Activated CD4-positive, CD25-positive, alpha-beta regulatory T cell treated with anti-CD3 and anti-CD28 coated beads, Interleukin-2, amount 50 U/mL, for 16 hours (primary cell): ENCODE measurements around the gene GATA6.

Source experiments
- DNase-seq: peaks from one replicate; pipeline ENCODE4 v3.0.0-alpha.2; 2020; ENCODE audit warnings: low read depth, low spot score

GATA6 gene

DNA sequence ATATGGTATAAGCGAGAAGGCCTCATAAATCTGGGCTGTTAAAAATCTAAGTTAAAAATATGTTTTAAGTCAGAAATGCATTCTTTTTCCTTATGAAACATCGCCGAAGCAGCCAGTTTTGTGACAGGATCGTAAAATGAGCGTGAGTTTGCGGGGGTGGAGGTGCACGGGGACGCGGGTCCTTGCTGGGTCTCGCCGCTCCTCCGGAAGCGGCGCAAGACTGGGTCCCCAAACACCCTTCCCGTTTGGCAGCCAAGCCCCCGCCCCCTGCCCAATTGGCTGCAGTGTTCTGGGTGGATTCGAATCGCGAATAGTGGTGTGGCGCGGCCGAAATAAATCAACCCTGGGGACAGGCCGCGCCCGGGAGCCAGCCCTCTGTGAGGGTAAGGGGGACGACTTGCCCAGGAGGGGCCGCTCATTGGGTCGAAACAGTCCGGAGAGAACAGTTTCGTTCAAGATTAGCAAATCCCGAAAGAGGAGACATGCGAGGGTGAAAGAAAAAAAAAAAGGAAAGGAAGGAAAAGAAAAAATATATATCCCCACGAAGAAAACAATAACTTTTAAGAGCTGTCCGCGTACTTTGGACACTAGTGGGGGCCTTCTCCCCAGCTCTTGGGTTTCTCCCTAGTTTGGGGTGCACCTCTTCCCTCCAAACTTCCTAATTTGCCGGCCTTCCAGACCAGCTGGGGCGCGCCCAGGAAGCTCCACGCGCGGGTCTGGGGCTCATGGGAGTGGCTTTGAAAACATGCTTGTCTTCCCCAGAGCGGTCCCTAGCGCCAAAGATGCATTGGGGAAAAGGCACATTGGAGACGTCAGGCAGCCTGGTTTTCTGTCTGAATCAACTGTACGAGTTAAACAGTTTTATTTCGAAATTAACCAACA lies 3.1 kb upstream of the GATA6 start:
- DNase-seq, result no peak

DNA sequence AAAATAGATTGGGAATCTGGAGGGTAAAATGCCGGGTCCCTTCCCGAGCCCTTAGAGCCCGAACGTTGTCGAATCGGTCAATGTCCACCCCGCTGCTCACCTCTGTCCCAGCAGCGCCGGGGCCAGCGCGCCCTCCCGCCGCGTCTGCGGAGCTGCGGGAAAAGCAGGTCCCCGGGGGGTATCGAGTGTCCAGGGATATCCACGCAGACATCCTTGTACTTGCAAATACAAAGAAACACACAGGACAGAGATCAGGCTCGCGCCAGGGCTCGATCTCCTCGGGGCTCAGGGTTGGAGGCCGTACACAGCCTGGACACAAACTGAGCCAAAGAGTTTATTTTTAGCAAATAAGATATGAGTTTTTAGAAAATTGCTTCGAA lies 2.3 kb upstream of the GATA6 start:
- DNase-seq, result no peak

DNA sequence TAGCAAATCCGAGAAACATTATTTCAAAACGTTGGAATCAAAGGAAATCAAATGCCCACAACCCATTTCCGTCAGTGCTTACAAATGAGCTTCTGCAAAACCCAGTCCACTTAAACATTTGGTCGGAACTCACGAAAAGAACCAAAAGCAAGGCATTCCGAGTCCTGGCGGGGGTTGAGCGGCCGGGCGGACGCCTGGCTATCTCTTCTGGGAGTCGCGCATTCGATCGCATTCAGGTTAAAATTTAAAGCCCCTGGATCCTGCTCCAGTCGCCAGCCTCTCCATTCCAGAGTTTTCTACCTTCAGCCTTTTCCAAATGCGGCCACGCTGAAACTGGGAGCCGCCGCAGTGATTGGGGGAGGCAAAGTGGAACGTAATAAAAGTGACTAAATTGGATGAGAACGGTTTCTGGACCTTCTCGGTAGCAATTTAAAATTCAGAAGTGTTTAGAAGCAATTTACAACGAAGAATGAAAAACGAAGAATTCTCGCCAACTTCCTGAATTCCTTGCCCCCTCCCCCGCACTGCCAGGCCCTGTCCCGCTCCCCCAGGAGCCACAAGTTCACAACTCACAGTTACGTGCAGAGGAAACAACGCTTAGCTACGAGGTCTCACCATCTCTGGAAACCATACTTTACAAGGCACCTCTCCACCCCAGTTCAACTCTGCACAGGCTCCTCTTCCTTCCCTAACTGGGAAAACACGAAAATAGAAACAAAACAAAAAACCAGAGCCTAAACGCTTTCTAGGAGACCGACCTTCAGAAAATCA lies 1.7 kb upstream of the GATA6 start:
- no peak for DNase-seq

DNA sequence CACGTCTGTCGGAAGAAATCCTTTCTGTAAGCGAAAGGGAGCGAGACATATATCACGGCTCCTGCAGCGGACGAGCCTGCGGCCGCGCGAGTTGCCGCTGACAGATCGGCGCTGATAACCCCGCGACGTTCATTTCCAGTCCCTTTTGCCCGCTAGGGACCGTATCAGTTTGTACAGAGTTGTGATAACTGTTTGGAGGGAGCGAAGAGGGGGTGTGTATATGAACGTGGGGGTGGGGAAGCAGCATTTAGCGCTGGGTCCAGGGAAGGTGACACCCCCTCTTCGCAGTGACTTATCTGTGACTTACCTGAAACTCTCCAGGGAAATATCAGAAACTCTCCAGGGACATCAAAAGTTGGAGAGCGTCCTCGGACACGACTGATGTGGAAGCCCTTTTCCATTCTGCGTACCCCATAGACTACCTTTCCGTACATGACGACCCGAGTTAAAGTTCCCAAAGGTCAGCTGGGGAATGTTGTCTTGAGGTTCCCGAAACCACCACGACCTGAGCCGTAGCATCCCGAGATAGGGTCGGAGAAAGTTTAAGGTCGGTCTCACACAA lies 948 bp upstream of the GATA6 start:
- DNase-seq, result no peak

DNA sequence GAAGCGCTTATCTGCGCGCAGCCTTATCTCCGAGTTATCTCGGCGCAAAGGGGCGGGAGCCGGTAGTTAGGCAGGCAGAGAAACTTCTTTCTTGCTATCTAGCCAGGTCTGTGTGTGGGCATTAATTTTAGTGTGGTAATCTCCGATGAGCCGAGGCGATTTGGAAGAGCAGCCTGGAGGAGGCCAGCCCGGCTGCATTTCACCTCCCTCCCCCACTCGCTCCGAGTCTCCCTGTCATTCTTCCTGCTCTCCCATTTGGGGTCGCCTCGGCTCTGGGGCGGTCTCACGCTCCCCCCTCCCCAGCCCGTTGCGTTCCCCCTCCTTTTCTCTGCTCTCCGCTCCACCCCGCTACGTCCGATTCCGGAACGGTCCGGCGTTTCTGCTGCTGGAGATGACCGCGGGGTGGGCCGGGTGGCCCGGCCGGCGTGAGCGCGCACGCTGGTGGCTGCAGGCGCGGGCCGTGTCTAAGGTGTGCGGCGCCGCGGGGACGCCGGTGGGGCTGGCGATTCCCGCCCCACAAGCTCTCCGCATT lies 566 bp downstream of the GATA6 start:
- no peak for DNase-seq

DNA sequence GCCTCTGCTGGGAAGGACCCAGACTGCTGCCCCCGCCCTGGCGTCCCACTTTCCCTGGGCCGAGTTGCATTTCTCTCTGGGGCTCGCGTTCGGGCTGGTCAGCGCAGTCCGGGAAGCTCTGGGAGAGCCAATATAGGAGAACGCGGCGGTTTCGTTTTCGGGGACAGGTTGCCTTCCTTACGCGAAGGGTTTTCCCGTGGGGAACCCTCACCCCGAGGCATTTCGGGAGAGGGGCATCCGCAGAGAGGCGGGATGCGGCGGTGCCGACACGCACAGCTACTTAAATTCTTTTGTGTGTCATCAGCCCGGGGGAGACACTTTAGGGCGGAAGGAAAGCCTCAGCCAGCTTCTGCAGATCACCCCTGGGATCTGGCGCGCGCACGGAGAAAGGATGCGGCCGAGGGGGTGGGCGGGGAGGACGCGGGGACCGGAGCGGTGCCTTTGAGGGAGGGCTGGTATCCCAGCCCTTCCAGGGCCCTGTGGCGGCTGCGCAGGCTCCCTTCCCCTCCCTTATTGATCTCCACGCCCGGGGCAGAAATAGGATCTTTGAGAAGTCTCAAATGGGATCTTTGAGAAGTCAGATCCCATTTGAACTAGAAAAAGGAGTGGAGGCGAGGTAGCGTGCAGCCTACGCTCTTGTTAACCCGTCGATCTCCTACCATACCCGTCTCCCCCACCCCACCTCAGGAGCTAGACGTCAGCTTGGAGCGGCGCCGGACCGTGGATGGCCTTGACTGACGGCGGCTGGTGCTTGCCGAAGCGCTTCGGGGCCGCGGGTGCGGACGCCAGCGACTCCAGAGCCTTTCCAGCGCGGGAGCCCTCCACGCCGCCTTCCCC lies 1.2 kb downstream of the GATA6 start:
- DNase-seq, result no peak

DNA sequence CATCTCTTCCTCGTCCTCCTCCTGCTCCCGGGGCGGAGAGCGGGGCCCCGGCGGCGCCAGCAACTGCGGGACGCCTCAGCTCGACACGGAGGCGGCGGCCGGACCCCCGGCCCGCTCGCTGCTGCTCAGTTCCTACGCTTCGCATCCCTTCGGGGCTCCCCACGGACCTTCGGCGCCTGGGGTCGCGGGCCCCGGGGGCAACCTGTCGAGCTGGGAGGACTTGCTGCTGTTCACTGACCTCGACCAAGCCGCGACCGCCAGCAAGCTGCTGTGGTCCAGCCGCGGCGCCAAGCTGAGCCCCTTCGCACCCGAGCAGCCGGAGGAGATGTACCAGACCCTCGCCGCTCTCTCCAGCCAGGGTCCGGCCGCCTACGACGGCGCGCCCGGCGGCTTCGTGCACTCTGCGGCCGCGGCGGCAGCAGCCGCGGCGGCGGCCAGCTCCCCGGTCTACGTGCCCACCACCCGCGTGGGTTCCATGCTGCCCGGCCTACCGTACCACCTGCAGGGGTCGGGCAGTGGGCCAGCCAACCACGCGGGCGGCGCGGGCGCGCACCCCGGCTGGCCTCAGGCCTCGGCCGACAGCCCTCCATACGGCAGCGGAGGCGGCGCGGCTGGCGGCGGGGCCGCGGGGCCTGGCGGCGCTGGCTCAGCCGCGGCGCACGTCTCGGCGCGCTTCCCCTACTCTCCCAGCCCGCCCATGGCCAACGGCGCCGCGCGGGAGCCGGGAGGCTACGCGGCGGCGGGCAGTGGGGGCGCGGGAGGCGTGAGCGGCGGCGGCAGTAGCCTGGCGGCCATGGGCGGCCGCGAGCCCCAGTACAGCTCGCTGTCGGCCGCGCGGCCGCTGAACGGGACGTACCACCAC lies 2.1 kb downstream of the GATA6 start:
- DNase-seq, result no peak

DNA sequence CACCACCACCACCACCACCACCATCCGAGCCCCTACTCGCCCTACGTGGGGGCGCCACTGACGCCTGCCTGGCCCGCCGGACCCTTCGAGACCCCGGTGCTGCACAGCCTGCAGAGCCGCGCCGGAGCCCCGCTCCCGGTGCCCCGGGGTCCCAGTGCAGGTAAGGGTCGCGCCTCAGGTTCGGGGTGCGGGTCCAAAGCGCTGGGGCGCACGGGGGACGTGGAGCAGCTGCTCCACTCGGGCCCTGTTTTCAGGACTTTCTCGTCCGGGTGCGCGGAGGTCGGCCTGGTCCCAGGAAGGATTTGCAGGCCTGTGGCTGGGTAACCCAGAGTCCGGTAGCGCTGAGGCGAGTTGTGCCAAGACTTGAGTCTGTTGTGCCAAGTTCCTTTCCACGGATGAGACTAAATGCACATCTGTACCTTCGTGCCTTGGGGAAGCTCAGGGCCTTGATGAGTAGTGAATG lies 2.8 kb downstream of the GATA6 start:
- DNase-seq, result no peak

DNA sequence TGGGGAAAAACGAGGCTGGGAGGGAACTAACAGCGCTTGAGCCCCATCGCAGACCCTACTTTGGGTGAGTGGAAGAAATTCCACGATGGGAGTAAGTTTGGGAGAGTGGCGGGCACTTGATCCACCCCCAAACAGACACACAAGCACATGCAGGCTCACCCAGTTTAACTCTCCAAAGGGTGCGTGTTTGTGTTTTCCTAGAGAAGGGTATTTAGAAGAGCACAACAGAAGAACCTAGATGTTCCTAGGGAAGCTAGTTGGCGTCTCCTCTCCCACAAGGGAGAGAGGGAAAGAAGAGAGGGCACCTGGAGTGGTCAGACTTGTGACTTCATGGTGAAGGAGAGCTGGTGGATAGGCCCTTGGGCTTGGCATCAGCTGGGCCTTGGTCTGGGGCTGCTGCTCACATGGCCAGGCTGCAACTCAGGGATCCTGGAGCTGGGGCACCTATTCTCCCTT lies 3.2 kb downstream of the GATA6 start:
- DNase-seq, result no peak

DNA sequence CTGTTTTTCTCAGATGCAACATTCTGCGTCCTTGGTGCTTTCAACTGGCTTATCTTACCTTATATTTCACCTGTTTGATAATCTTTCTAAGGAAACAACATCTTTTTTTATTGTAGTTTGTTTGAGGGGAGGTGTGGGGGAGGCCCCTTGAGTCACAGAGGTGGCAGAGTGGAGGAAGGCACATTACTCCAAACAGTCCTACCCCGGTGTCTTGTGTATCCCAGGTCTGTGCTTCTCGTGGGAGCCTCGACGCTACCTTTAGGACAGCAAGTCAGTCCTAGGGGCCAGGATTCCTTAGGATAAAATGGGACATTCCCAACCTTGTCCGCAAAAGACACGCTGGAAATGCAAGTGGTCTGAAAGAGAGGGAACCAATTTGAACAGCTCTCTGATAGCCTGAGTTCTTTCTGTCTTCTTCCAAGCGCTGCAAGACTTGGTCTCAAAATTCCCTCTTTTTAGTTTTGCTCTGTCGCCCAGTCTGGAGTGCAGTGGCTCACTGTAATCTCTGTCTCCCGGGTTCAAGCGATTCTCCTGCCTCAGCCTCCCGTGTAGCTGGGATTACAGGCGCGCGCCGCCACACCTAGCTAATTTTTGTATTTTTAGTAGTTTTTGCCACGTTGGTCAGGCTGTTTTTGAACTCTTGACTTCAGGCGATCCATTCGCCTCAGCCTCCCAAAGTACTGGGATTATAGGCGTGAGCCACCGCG lies 4.0 kb downstream of the GATA6 start:
- DNase-seq, result no peak

DNA sequence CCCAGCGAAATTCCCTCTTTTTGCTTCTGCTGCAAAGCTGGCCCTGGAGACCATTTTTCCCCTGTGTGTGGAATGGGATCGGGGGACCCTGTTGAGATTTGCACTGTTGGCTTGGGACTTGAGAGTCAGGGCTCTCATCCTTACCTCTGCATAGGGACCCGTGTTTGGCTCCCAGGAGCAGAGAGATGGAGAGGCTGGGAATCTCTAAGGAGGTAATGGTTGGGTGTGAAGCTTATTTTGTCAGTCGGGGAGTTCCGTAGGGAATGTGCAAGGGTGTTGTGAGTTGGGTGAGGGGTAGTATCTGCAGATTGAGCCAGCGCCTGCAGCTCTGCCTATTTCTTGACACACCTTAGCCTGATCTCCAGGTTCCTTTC lies 4.5 kb downstream of the GATA6 start:
- DNase-seq, result no peak

DNA sequence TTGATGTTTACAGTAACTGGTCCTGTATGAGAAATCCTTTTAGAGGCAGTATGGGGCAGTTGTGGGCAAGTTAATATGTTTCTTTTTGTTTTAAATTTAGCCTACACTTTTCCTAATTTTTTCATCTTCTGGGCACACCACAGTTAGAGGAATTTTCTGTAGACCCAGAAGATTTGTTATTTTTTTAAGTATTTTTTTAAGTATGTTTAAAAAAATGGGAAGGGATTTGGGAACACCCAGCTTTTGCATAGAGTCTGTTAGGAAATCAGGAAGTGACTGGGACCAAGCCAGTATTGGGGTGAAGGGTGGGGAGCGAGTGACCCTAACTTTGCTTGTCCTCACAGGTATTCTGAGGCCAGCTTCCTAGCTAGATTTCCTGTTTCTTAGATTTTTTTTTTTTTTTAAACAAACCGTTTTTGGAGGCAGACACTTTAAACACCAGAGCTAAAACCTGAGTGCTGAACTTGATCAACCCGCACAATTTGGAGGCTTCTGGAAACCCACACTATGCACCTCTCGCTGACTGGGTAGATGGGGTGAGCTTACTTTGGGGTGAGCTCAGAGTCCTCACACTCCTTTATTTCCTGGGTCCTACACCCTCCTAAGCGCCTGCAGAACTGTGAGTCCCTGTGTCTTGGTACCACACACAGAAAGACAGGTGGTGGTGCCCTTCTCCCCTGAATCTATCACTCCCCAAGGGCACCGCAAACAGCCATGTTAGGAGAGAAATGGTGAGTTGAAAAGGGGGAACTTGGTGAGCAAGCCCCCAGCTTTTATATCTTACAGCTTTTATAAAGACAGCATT lies 5.2 kb downstream of the GATA6 start:
- no peak for DNase-seq

DNA sequence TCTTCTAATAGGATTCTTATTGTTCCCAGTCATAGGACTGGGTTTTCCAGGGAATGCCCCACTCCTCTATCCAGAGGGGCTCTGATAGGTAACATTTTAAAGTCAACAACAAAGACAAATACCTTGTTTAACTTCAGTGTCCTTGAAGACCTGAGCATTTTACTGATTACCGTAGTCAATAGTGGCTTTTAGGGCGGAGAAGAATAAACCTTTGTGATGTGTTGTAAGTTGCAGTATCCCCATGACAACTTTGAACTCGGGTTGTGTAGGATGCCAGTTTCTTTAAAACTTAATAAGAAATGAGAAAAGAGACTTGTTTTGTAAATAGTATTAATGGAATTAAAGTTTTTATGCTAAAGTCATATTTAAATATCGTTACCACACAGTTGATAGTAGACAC lies 6.0 kb downstream of the GATA6 start:
- no peak for DNase-seq

DNA sequence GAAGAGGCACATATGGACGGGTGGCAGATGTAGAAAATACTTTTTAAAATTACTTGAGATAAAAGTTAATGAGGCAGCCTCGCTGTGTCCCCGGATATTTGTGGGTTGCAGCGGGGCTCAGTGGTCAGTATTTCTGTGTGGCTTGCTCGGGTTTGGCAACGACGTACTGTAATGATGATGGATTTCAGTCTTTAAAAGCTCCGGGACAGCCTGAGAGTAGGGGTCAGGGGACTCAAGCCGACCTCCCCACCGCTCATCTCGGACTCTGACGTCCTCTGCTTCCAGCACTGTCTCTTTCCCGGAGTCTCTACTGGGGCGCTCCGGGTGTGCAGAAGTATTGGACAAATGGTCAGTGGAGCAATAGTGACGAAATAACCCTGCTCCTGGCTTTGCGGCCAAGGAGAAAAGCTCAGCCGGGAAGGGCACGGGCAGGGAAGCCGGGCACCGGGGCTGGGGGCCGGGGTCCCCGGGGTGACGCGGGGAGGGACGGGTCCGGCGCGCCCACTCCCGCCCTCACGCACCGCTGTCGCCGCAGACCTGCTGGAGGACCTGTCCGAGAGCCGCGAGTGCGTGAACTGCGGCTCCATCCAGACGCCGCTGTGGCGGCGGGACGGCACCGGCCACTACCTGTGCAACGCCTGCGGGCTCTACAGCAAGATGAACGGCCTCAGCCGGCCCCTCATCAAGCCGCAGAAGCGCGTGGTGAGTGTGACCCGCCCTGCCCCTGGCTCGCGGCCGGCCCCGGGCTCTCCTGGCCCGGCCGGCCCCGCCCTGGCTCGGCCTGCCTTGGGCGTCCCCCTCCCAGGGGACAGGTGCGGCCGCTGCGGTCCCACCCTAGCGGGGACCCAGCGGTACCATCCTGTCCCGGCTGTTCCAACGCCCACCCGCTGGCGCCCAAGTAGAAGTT lies 7.3 kb downstream of the GATA6 start:
- DNase-seq, result no peak

DNA sequence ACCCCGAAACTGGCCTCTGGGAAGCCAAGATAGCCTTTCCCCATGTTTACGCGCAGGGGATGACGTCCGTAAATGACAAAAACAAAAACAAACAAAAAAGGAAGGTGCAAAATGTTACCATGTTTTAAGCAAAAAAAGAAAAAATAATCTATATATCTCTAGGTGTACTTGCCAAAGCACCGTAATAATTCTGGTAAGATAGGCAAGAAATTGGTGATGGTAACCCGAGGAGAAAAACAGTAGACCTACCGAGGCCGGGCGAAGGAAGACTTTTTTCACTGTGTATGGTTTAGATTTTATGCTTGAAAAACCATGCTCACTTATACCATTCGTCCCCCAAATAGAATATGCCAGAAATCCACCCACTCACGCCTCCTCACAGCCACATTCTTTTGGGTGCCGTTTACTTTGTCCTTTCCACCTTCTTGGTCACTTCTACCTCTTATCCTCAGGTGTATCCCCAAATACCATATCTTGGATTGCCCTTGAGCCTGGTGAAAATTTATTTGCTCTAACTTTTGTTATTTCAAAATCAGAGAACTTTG lies 8.0 kb downstream of the GATA6 start:
- no peak for DNase-seq

DNA sequence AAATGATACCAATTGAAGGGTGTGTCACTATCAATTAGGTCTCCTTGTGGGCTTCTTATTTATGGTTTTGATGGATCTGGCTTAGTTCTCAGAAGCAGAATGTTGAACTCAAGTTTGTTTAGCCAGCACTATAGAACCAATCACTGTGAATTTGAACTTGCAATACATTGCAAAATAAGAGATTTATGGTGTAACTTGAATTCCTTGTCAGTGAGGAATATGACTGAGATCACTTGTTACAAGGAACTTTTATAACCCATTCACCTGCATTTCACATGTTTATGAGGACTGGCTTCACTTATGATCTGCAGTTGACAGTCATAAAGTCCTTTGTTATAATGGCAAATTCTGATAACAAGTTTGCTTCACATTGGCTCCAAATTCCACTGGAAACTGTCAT lies 9.8 kb downstream of the GATA6 start:
- no peak for DNase-seq

DNA sequence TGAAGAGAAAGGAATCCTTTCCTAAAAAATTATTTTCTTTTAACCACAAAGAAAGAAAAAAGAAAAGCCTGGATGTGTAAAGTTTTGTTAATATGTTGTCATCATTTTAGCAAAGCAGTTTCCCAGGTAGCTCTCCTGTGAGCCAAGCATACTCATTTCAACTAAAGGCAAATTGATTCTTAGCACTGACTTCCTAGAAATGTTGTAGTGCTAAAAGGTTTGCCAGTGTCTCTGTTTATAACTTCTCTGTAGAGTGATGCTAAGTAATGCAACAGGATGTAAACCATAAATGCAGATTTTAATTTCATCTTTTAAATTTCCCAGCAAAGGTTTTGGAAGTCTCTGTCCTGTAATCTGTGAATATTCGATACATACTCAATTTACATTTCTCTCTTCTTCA lies 10.2 kb downstream of the GATA6 start:
- no peak for DNase-seq

DNA sequence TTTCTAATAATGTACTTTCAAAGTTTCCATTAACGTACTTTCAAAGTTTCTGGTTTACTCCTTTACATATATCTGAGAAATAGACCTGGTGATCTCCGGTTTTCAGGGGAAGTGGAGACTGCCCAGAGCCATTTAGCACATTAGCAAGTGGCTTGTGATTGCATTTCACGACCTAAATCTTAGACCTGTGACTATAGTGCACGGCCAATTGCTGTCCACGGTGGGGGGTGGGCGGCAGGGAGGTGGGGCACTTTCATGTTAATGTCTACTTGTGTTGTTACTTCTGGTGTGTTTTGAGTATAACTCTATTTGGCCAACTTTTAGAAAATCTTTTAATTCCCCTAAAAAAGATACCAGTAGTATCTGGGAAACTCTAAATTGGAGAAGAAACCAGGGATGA lies 11.3 kb downstream of the GATA6 start:
- no peak for DNase-seq
